ENCODE results near the gene LIM2. TPM values are rescaled to one million over a fixed set of nuclear protein-coding genes. Genes with fewer than 3 reads are reported as not detected.
"Not testable (repeated sequence)": the region's sequence is repeated elsewhere in the genome, so short reads cannot be mapped to it uniquely, and the experiment has no call there.

The LIM2 gene
- total and polyA plus RNA-seq, 7 donors, result not detected

DNA sequence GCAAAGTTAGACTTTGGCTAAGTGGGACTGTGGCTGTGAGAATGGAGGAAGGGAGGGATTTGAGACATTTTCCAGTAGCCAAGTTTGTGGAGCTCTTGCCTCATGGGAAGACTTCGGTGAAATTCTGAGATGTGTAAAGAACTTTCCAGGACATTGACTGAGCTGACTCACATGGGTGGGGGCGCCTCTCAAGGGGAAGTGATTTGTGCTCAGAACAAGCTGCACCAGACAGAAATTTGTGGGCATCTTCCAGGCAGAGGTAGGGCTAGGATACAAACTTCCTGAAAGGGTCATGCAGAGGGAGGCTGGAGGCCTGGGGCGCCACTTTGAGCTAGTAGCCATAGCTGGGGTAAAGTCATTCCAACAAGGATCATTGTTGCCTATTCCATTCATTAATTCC is 39.4 kb upstream of the LIM2 start:
- DNase-seq (no peak), ATAC-seq (no peak)
- Histone ChIP-seq H3K27ac (no peak overlapping the region), H3K36me3 (ENCODE audit: insufficient read depth in 1 of 2, low read depth in 1 of 2) (no peaks in the 10 kb centered on the region), H3K4me1 (no peaks in the 10 kb centered on the region), H3K9me3 (no peaks in the 10 kb centered on the region), H3K27me3 (ENCODE audit: insufficient read depth in 3 of 3, low read length in 2 of 3) (peaks cover 0 to 3% (median 0%) of the 10 kb centered on the region in 3 donors), H3K4me3 (no peak overlapping the region)
- intact Hi-C loops (cut with DNase I), result no loop called here
- WGBS, 3 donors, result 68 to 76% (median 68%) methylated on average over 3 of the region's 3 CpGs
- TF ChIP-seq, protein P1, sequence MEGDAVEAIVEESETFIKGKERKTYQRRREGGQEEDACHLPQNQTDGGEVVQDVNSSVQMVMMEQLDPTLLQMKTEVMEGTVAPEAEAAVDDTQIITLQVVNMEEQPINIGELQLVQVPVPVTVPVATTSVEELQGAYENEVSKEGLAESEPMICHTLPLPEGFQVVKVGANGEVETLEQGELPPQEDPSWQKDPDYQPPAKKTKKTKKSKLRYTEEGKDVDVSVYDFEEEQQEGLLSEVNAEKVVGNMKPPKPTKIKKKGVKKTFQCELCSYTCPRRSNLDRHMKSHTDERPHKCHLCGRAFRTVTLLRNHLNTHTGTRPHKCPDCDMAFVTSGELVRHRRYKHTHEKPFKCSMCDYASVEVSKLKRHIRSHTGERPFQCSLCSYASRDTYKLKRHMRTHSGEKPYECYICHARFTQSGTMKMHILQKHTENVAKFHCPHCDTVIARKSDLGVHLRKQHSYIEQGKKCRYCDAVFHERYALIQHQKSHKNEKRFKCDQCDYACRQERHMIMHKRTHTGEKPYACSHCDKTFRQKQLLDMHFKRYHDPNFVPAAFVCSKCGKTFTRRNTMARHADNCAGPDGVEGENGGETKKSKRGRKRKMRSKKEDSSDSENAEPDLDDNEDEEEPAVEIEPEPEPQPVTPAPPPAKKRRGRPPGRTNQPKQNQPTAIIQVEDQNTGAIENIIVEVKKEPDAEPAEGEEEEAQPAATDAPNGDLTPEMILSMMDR (IDR thresholded peaks at IDR 0.05), result no peak

DNA sequence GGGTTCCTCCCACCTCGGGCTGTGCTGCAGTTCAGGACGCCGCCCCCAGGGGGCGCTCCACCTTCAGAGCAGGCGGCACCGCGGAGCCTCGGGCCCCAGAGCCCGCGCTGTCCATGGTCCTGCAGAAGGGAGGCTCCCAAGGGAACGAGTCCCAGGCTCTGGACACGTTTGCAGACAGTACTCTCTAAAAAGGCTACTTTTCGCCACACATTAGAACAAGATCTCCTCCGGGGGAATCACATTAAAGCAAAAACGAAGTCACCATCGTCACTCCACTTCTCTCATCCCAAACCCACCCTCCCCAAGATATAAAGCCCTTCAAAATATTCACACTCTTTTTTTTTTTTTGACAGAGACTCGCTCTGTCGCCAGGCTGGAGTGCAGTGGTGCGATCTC is 34.3 kb upstream of the LIM2 start:
- WGBS, 3 donors, result 4 to 13% (median 10%) methylated on average over 16 to 19 of the region's 19 CpGs
- Histone ChIP-seq H3K36me3 (ENCODE audit: insufficient read depth in 1 of 2, low read depth in 1 of 2) (no peaks in the 10 kb centered on the region), H3K4me3 (no peak overlapping the region), H3K4me1 (no peaks in the 10 kb centered on the region), H3K27me3 (ENCODE audit: insufficient read depth in 3 of 3, low read length in 2 of 3) (peaks cover 0 to 15% (median 9%) of the 10 kb centered on the region in 3 donors), H3K27ac (no peak overlapping the region), H3K9me3 (no peaks in the 10 kb centered on the region)
- TF ChIP-seq, protein P1 (IDR thresholded peaks at IDR 0.05), result peak; percentile 64
- ATAC-seq (peak in 1 of 4 donors; percentile 39), DNase-seq (peak; percentile 71 to 82)
- intact Hi-C loops (cut with DNase I), result no loop called here

DNA sequence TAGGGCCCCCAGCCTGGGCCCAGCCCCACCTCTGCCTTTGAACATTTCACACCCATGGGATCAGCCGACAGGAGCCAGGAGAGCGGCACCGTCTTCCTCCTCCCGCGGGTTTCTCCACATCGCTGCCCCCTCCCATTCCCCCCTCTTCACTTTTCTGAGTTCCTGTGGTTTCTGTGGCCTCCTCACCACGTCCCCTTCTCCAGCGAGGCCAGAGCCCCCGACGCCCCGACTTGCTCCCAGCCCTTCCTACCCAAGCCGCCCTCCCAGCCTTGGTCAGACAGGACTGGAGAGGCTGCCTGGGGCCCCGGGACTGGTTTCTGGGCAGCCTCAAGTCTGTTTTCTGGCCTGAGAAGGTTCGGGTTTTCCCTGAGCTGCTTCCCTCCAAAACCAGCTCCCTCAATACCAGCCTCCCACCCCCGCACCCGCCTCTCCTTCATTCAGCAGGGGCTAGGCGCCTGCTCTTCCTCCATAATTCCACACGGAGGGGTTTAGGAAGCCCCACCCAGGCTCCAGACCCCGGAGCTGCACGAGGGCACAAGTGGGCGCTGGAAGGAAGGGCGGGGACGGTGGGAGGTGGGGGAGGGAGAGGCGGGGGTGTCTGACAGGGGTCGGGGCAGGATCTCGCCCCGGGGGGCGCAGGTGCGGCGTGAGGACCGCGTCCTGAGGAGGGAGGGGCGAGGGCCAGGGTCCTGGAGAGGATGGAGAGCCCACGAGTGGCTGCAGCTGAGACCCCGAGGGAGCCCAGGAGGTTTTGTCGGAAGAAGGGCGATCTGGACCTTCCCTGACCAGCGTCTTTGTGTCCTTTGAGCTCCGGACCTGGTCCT is 33.7 kb upstream of the LIM2 start:
- no peak overlapping the region for H3K27ac ChIP-seq
- no peaks in the 10 kb centered on the region for H3K4me1 ChIP-seq
- intact Hi-C loops (cut with DNase I), result no loop called here
- ATAC-seq (no peak), DNase-seq (no peak)
- WGBS, 3 donors, result 10 to 14% (median 12%) methylated on average over 27 to 39 of the region's 39 CpGs
- no peaks in the 10 kb centered on the region for H3K9me3 ChIP-seq
- TF ChIP-seq, protein P1 (IDR thresholded peaks at IDR 0.05), result no peak
- H3K27me3 ChIP-seq (ENCODE audit: insufficient read depth in 3 of 3, low read length in 2 of 3), result peaks cover 0 to 15% (median 9%) of the 10 kb centered on the region in 3 donors
- no peak overlapping the region for H3K4me3 ChIP-seq
- no peaks in the 10 kb centered on the region for H3K36me3 ChIP-seq (ENCODE audit: insufficient read depth in 1 of 2, low read depth in 1 of 2)

DNA sequence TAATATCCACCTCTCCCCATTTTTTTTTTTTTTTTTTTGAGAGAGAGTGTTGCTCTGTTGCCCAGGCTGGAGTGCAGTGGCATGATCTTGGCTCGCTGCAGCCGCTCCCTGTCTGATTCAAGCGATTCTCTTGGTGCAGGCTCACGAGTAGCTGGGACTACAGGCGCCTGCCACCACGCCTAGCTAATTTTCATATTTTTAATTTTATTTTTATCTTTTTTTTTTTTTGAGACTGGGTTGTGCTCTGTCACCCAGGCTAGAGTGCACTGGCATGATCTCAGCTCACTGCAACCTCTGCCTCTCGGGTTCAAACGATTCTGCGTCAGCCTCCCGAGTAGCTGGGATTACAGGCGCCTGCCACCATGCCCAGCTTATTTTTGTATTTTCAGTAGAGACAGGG is 32.7 kb upstream of the LIM2 start:
- peaks cover 0 to 15% (median 9%) of the 10 kb centered on the region in 3 donors for H3K27me3 ChIP-seq (ENCODE audit: insufficient read depth in 3 of 3, low read length in 2 of 3)
- DNase-seq; H3K4me3 ChIP-seq; intact Hi-C loops (cut with DNase I); H3K27ac ChIP-seq; ATAC-seq; H3K9me3 ChIP-seq; H3K36me3 ChIP-seq (ENCODE audit: insufficient read depth in 1 of 2, low read depth in 1 of 2); H3K4me1 ChIP-seq: not testable (repeated sequence)
- 83 to 88% (median 84%) methylated on average over 11 of the region's 11 CpGs for WGBS, 3 donors

DNA sequence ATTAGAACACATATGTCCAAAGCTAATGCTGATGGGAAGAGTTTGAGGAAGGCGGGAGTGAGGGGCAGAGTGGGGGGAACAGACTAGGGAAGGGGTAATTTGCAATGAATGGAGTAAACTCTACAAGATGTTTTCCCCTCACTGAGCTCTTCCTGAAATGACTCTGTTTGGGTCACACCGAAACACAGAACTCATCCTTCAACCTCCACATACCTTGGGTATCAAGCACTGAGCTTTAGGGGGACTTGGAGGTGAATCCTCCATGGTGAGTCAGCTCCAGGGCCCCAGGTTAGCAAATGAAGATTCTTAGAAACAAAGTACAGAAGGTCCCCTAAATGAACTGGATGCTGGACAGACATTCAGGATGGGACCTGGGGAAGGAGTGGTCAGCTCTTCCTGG is 30.9 kb upstream of the LIM2 start:
- DNase-seq, result no peak
- H3K4me3 ChIP-seq, result no peak overlapping the region
- 84 to 90% (median 89%) methylated on average over 2 of the region's 2 CpGs for WGBS, 3 donors
- TF ChIP-seq, protein P1 (IDR thresholded peaks at IDR 0.05), result no peak
- intact Hi-C loops (cut with DNase I), result no loop called here
- peaks cover 0 to 12% (median 9%) of the 10 kb centered on the region in 3 donors for H3K27me3 ChIP-seq (ENCODE audit: insufficient read depth in 3 of 3, low read length in 2 of 3)
- H3K9me3 ChIP-seq, result no peaks in the 10 kb centered on the region
- no peaks in the 10 kb centered on the region for H3K36me3 ChIP-seq (ENCODE audit: insufficient read depth in 1 of 2, low read depth in 1 of 2)
- ATAC-seq, result no peak
- no peak overlapping the region for H3K27ac ChIP-seq
- no peaks in the 10 kb centered on the region for H3K4me1 ChIP-seq

All from psoas muscle (tissue), 8 donors.